GM12873 (cell line): ENCODE measurements around the gene MARCKS.

ENCODE experiments used
- TF ChIP-seq, protein P1 (sequence below): IDR thresholded peaks from 2 replicates; pipeline ENCODE4 v1.5.1; 2012; ENCODE audit warnings: low read depth, mild to moderate bottlenecking, moderate library complexity, low read length, control low read depth; ENCODE audit not compliant: insufficient read depth; ENCODE audit errors: missing control alignments

The MARCKS gene

DNA sequence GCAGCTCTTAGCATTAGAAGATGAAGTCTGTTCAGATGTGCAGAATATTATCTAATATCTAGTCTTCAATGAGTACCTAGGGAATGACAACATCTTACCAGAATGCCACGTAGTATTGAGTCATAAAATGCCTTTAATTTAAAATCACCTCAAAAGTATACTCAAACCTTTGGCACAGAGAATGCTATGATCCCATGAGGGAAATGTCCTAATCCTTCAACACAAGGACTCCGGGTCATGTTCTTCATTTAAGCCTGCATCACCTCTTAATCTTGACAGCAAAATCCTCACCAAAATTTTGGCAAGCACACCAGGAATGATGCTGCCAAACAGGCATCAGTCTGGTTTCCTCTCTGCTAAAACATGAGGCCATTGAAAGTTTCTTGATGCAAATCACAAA, 23.6 kb upstream of the MARCKS start:
- TF ChIP-seq, protein P1, sequence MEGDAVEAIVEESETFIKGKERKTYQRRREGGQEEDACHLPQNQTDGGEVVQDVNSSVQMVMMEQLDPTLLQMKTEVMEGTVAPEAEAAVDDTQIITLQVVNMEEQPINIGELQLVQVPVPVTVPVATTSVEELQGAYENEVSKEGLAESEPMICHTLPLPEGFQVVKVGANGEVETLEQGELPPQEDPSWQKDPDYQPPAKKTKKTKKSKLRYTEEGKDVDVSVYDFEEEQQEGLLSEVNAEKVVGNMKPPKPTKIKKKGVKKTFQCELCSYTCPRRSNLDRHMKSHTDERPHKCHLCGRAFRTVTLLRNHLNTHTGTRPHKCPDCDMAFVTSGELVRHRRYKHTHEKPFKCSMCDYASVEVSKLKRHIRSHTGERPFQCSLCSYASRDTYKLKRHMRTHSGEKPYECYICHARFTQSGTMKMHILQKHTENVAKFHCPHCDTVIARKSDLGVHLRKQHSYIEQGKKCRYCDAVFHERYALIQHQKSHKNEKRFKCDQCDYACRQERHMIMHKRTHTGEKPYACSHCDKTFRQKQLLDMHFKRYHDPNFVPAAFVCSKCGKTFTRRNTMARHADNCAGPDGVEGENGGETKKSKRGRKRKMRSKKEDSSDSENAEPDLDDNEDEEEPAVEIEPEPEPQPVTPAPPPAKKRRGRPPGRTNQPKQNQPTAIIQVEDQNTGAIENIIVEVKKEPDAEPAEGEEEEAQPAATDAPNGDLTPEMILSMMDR, result no peak

DNA sequence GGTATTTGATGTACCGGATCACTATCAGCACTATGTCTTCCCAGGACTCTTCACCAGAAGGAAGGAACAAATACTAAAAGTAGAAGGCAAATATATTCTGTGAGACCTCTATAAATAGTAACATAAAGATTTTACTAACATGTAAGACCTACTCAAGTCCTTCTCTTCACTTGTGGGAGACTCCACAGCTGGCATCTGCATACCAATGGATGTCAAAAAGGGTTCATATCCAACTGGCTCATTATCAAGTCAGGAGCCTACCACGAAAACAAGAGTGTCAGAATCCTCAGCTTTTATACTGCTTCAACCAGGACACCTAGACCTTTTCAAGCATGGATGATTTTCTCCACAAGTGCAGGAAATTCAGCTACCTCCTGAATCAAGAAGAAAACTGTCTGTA, 20.0 kb upstream of the MARCKS start:
- TF ChIP-seq, protein P1, result no peak

DNA sequence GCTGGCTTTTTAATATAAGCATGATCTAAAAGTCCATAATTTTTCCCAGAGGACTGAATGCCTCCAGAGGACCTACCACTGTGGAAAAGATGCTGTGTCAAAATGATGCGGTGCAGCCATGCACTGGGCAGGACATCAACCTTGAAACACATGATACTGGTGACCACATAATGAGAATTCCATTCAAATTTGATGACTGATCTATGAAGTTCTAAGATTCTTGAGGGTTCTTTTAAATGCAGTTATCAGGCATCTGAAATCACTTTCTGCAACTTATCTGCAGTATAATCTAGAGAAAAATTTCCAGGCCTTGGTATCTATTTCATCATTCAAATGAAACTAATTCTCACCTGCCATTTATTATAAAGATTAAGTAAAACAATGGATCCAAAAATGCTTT, 15.0 kb upstream of the MARCKS start:
- TF ChIP-seq, protein P1, result no peak

DNA sequence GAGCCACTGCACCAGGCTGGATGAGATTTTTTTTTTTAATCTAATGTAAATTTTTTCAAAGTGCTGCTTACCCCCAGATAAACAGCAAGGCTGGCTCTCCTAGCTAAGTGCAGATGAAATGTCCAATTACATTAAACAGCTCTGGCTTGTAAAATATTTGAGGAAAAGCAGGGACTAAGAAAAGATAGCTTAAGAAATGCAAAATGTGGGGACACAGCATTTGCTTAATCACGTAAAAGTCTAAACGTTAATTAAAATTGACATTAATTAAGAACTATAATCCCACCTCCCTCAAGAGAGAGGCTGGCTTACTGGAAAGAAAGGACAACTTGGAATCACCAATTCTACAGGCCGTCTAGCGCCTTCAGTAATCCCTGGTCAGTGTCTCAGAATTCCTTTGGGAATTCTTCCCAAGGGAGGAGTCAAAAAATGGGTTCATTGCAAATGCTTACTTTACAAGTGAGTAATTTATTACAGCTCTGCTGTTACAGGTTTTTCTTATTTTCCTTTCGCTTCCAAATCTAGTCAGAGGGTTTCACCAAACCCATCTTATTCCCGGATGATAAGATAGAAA, 13.6 kb upstream of the MARCKS start:
- TF ChIP-seq, protein P1, result no peak

GRCh38 chr6:113846577-113846976, 10.6 kb upstream of the MARCKS start:
- TF ChIP-seq, protein P1, result no peak

DNA sequence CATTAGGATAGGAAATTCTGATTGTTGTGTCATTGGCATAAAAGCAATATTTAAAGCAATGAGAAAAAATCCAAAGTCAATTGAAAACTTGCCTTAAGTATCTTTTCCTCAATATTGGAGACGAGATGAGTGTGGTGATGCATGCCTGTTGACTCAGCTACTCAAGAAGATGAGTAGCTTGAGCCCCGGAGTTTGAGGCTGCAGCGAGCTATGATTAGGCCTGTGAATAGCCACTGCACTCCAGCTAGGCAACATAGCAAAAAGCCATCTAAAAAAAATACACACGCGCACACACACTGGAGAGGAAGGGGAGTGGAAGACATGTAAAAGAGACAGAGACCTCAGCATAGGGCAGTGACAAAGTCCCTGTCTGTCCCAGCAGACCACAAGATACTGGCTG, 9.7 kb upstream of the MARCKS start:
- TF ChIP-seq, protein P1, result no peak

- TF ChIP-seq, protein P1, result no peak
Measured at GRCh38 chr6:113848280-113848679, 8.9 kb upstream of the MARCKS start.
